HEK293 (cell line): Measurements from ENCODE around the gene PPP1R1C.

Source experiments
- CTCF ChIA-PET: fragments of 350-600 bp; formaldehyde crosslinking; extraction: SDS; loops from one replicate; lab custom pipeline; 2021; ENCODE audit warnings: antibody characterized with exemption; lab: Yijun Ruan, JAX
- POLR2A ChIA-PET: fragments of 300-600 bp; formaldehyde crosslinking; extraction: SDS; loops from one replicate; lab custom pipeline; 2020; ENCODE audit warnings: antibody characterized with exemption, inconsistent platforms; lab: Yijun Ruan, JAX
- H3K27ac ChIP-seq: fragments of 200-500 bp; sonication (Bioruptor generic); 2 replicates; pipeline ENCODE4 v1.5.1; 2014; ENCODE audit warnings: low read depth, low read length, control low read depth, inconsistent platforms; ENCODE audit errors: extremely low read depth
- H3K36me3 ChIP-seq, 2 experiments: fragments of 200-500 bp in 1 of 2; sonication (Bioruptor generic) in 1 of 2; 1 replicate in 1 of 2; 2 replicates in 1 of 2; pipeline ENCODE4 v1.5.1; 2014 to 2017; ENCODE audit warnings: inconsistent platforms in 2 of 2, low read length in 2 of 2; ENCODE audit not compliant: control insufficient read depth in 2 of 2, insufficient read depth in 1 of 2
- H3K4me1 ChIP-seq: fragments of 200-500 bp; sonication (Bioruptor generic); 2 replicates; pipeline ENCODE4 v1.5.1; 2014; ENCODE audit warnings: mild to moderate bottlenecking, low read length, inconsistent platforms; ENCODE audit not compliant: control insufficient read depth, insufficient read depth
- H3K4me3 ChIP-seq: 2 replicates; pipeline ENCODE4 v1.5.1; 2011; ENCODE audit warnings: low read depth, mild to moderate bottlenecking, control low read depth, low read length, moderate library complexity
- H3K9me3 ChIP-seq: fragments of 200-500 bp; sonication (Bioruptor generic); 2 replicates; pipeline ENCODE4 v1.5.1; 2014; ENCODE audit warnings: low read depth, low read length, inconsistent platforms; ENCODE audit not compliant: control insufficient read depth, insufficient read depth
- KLF8 ChIP-seq: fragments of 450-650 bp; formaldehyde crosslinking; IDR thresholded peaks from 2 replicates; pipeline ENCODE4 v1.5.1; 2016; ENCODE audit warnings: missing biosample characterization, missing genetic modification characterization
- SCRT2 ChIP-seq: fragments of 450-650 bp; formaldehyde crosslinking; IDR thresholded peaks from 2 replicates; pipeline ENCODE4 v1.5.1; 2016; ENCODE audit warnings: missing biosample characterization, missing genetic modification characterization
- SP3 ChIP-seq: fragments of 450-650 bp; formaldehyde crosslinking; IDR thresholded peaks from 2 replicates; pipeline ENCODE4 v1.5.1; 2016; ENCODE audit warnings: missing biosample characterization, missing genetic modification characterization
- ZBTB20 ChIP-seq: fragments of 450-650 bp; formaldehyde crosslinking; IDR thresholded peaks from 2 replicates; pipeline ENCODE4 v1.5.1; 2016; ENCODE audit warnings: missing biosample characterization, missing genetic modification characterization
- ZBTB6 ChIP-seq: fragments of 450-650 bp; formaldehyde crosslinking; IDR thresholded peaks from 2 replicates; pipeline ENCODE4 v1.5.1; 2017; ENCODE audit warnings: missing biosample characterization, missing genetic modification characterization
- ZEB2 ChIP-seq: fragments of 450-650 bp; formaldehyde crosslinking; IDR thresholded peaks from 2 replicates; pipeline ENCODE4 v1.5.1; 2016; ENCODE audit warnings: missing biosample characterization, missing genetic modification characterization
- ZFP41 ChIP-seq: fragments of 450-650 bp; formaldehyde crosslinking; IDR thresholded peaks from 2 replicates; pipeline ENCODE4 v1.5.1; 2016; ENCODE audit warnings: missing biosample characterization, missing genetic modification characterization, borderline replicate concordance
- ZIC2 ChIP-seq: fragments of 450-650 bp; formaldehyde crosslinking; IDR thresholded peaks from 2 replicates; pipeline ENCODE4 v1.5.1; 2016; ENCODE audit warnings: missing biosample characterization, missing genetic modification characterization
- ZNF114 ChIP-seq: fragments of 450-650 bp; formaldehyde crosslinking; IDR thresholded peaks from 2 replicates; pipeline ENCODE4 v1.5.0; 2017; ENCODE audit warnings: missing biosample characterization, missing genetic modification characterization
- ZNF140 ChIP-seq: fragments of 450-650 bp; formaldehyde crosslinking; IDR thresholded peaks from 2 replicates; pipeline ENCODE4 v1.5.1; 2016; ENCODE audit warnings: missing biosample characterization, missing genetic modification characterization
- ZNF169 ChIP-seq: fragments of 450-650 bp; formaldehyde crosslinking; IDR thresholded peaks from 2 replicates; pipeline ENCODE4 v1.5.1; 2016; ENCODE audit warnings: missing biosample characterization, missing genetic modification characterization
- ZNF19 ChIP-seq: fragments of 450-650 bp; formaldehyde crosslinking; IDR thresholded peaks from 2 replicates; pipeline ENCODE4; 2016; ENCODE audit warnings: missing biosample characterization, missing genetic modification characterization, low read depth
- ZNF214 ChIP-seq: fragments of 450-650 bp; formaldehyde crosslinking; IDR thresholded peaks from 2 replicates; pipeline ENCODE4 v1.5.1; 2017; ENCODE audit warnings: missing biosample characterization, mild to moderate bottlenecking, missing genetic modification characterization, borderline replicate concordance
- ZNF24 ChIP-seq: fragments of 450-650 bp; formaldehyde crosslinking; IDR thresholded peaks from 2 replicates; pipeline ENCODE4 v1.5.1; 2016; ENCODE audit warnings: missing biosample characterization, missing genetic modification characterization
- ZNF311 ChIP-seq: fragments of 450-650 bp; formaldehyde crosslinking; IDR thresholded peaks from 2 replicates; pipeline ENCODE4 v1.5.1; 2017; ENCODE audit warnings: missing biosample characterization, missing genetic modification characterization, borderline replicate concordance
- ZNF335 ChIP-seq: fragments of 450-650 bp; formaldehyde crosslinking; conservative IDR thresholded peaks from 2 replicates; pipeline ENCODE4 v1.5.1; 2016; ENCODE audit warnings: missing biosample characterization, missing genetic modification characterization
- ZNF354C ChIP-seq: fragments of 450-650 bp; formaldehyde crosslinking; IDR thresholded peaks from 2 replicates; pipeline ENCODE4 v1.5.1; 2016; ENCODE audit warnings: missing biosample characterization, missing genetic modification characterization, low read depth, borderline replicate concordance
- ZNF362 ChIP-seq: fragments of 450-650 bp; formaldehyde crosslinking; IDR thresholded peaks from 2 replicates; pipeline ENCODE4 v1.5.1; 2016; ENCODE audit warnings: missing biosample characterization, missing genetic modification characterization
- ZNF426 ChIP-seq: fragments of 450-650 bp; formaldehyde crosslinking; IDR thresholded peaks from 2 replicates; pipeline ENCODE4 v1.5.1; 2017; ENCODE audit warnings: missing biosample characterization, missing genetic modification characterization, mild to moderate bottlenecking, inconsistent platforms, moderate library complexity
- ZNF48 ChIP-seq: fragments of 450-650 bp; formaldehyde crosslinking; IDR thresholded peaks from 2 replicates; pipeline ENCODE4 v1.5.1; 2016; ENCODE audit warnings: missing biosample characterization, missing genetic modification characterization
- ZNF555 ChIP-seq: fragments of 450-650 bp; formaldehyde crosslinking; conservative IDR thresholded peaks from 2 replicates; pipeline ENCODE4 v1.5.1; 2017; ENCODE audit warnings: missing biosample characterization, mild to moderate bottlenecking, missing genetic modification characterization, inconsistent platforms
- ZNF560 ChIP-seq: fragments of 450-650 bp; formaldehyde crosslinking; IDR thresholded peaks from 2 replicates; pipeline ENCODE4 v1.5.1; 2017; ENCODE audit warnings: missing biosample characterization, missing genetic modification characterization, borderline replicate concordance
- ZNF585B ChIP-seq: fragments of 450-650 bp; formaldehyde crosslinking; IDR thresholded peaks from 2 replicates; pipeline ENCODE4 v1.5.1; 2016; ENCODE audit warnings: missing biosample characterization, missing genetic modification characterization
- ZNF701 ChIP-seq: fragments of 450-650 bp; formaldehyde crosslinking; IDR thresholded peaks from 2 replicates; pipeline ENCODE4 v1.5.1; 2016; ENCODE audit warnings: missing biosample characterization, missing genetic modification characterization
- ZNF792 ChIP-seq: fragments of 450-650 bp; formaldehyde crosslinking; IDR thresholded peaks from 2 replicates; pipeline ENCODE4 v1.5.1; 2016; ENCODE audit warnings: missing biosample characterization, missing genetic modification characterization

PPP1R1C gene

GRCh38 chr2:181937473-181937872 is 48.2 kb upstream of the PPP1R1C start:
- H3K4me3 ChIP-seq = no peak overlapping the region
- H3K27ac ChIP-seq = no peak overlapping the region
- CTCF ChIA-PET = interaction anchor here (0.6 to 1.0 kb wide), 3 partner anchors 16 to 232 kb away, joined by 3 to 4 read pairs (median 4); no protein-coding TSS in a partner anchor
- H3K36me3 ChIP-seq = no peaks in the 10 kb centered on the region
- no peaks in the 10 kb centered on the region for H3K4me1 ChIP-seq
- no peaks in the 10 kb centered on the region for H3K9me3 ChIP-seq
- POLR2A ChIA-PET = no interaction called here
- no peak for TF ChIP-seq ZBTB6 (tag by site-specific recombination)
- no peak for TF ChIP-seq ZNF426 (tag by site-specific recombination)
- no peak for TF ChIP-seq ZNF214
- TF ChIP-seq, all 188 proteins: peak for 0

- no peak overlapping the region for H3K4me3 ChIP-seq
- TF ChIP-seq ZNF169 (no peak), ZNF19 (tag by site-specific recombination) (no peak), ZNF362 (tag by site-specific recombination) (no peak), ZNF48 (no peak), SCRT2 (tag by site-specific recombination) (peak; percentile 25; the same call in 1 of the 2 replicates)
- ChIA-PET POLR2A (no interaction called here), CTCF (no interaction called here)
- no peaks in the 10 kb centered on the region for H3K36me3 ChIP-seq
- H3K4me1 ChIP-seq = no peaks in the 10 kb centered on the region
- no peaks in the 10 kb centered on the region for H3K9me3 ChIP-seq
- no peak overlapping the region for H3K27ac ChIP-seq
Measured at GRCh38 chr2:181943411-181944124, 42.1 kb upstream of the PPP1R1C start.

GRCh38 chr2:181944164-181944913 is 41.3 kb upstream of the PPP1R1C start:
- Histone ChIP-seq H3K4me1 (no peaks in the 10 kb centered on the region), H3K36me3 (no peaks in the 10 kb centered on the region), H3K27ac (no peak overlapping the region), H3K4me3 (no peak overlapping the region), H3K9me3 (no peaks in the 10 kb centered on the region)
- TF ChIP-seq ZIC2 (tag by site-specific recombination) (no peak), ZNF555 (no peak), ZNF792 (tag by site-specific recombination) (no peak), SP3 (no peak), ZNF701 (no peak), ZNF560 (no peak), ZFP41 (tag by site-specific recombination) (no peak)
- CTCF ChIA-PET = no interaction called here
- POLR2A ChIA-PET = no interaction called here

GRCh38 chr2:181944914-181945291 is 40.8 kb upstream of the PPP1R1C start:
- H3K36me3 ChIP-seq = no peaks in the 10 kb centered on the region
- ChIA-PET CTCF (no interaction called here), POLR2A (no interaction called here)
- H3K27ac ChIP-seq = no peak overlapping the region
- H3K4me3 ChIP-seq = no peak overlapping the region
- H3K4me1 ChIP-seq = no peaks in the 10 kb centered on the region
- H3K9me3 ChIP-seq = no peaks in the 10 kb centered on the region
- TF ChIP-seq ZNF354C (tag by site-specific recombination) = no peak
- no peak for TF ChIP-seq ZNF24
- no peak for TF ChIP-seq KLF8
- TF ChIP-seq ZNF701 = no peak
- TF ChIP-seq ZEB2 = no peak
- no peak for TF ChIP-seq ZNF19 (tag by site-specific recombination)
- no peak for TF ChIP-seq ZNF335 (tag by site-specific recombination)
- TF ChIP-seq ZNF311 = no peak
- TF ChIP-seq ZBTB20 = no peak
- TF ChIP-seq ZNF140 = no peak
- TF ChIP-seq ZNF585B (tag by site-specific recombination) = no peak
- no peak for TF ChIP-seq ZNF114
